HG02885 (cell line): ENCODE data around the gene SMAD7.

Experiments
- ATAC-seq: cut with Tn5 transposase; IDR thresholded peaks from one replicate; pipeline ENCODE4 v1.9.1; 2021; ENCODE audit warnings: mild to moderate bottlenecking; ENCODE audit not compliant: unreplicated experiment, poor library complexity

SMAD7 gene

DNA sequence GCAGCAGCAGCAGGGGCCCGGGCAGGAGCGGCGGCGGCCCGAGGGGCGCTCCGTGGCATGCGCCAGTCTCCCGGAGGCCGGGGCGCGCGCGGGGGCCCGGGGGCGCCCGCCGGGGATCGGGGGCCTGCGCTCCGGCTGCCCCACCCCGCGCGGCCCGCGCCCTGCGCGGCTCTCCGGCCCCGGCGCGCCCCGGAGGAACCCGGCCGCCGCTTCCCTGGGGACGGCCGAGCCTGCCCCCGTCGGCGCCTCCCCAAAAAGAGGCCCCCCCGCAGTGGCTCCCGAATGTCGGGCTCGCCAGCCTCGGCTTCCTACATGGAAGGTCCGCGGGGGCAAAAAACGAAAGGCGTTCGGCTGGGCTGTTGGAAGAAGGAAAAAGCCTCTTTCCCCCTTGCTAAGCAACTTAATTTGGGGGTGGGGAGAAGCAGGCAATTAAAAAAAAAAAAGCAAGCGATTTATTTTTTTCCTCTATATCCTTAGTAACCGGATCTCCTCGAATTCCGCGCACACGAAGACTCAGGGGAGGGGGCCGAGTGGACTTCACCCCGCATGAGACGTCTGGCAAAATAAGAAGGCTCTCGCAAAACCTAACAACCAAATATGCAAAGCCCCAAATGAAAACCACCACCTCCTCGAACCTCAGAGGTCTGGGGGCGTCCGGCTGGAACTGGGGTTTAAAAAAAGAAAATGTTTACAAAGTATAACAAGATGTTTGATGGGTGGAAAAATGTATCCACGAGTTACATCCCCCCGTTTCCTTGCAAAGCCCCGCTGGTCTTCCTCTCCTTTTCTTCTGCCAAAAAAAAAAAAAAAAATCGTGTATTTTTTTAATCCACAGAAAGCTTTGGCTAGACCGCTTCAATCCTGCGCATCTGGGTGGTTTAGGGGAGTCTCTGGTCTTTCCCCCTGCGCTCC, at the start of gene SMAD7:
Gene SMAD7 (minus strand): TSS at position 430 of the 912 bp plus-strand sequence. CDS start 541 bp downstream, outside the sequence.
- no peak for ATAC-seq

GRCh38 chr18:48999569-48999968, 48.8 kb upstream of the SMAD7 start:
- no peak for ATAC-seq

GRCh38 chr18:48997985-48998831, 47.4 kb upstream of the SMAD7 start:
- no peak for ATAC-seq

GRCh38 chr18:48997681-48997984, 46.9 kb upstream of the SMAD7 start:
- no peak for ATAC-seq

- no peak for ATAC-seq
These were observed 46.2 kb upstream of the SMAD7 start for GRCh38 chr18:48996901-48997463.

DNA sequence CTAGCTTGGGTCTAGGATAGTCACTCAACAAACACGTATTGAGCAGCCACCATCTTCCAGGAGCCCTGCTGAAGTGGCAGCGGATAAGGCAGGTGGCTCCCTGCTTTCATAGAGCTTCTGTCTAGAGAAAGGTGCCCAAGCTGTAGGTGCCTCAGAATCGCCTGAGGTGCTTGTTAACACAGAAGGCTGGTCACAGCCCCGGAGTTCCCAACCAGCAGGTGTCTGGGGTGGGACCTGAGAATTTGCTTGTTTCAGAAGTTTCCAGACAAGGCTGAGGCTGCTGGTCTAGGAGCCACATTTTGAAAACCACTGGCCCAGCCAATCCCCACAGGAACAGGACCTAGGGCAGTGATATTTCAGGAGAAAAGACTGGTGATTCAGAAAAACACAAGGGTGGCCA, 45.3 kb upstream of the SMAD7 start:
- ATAC-seq, result no peak

DNA sequence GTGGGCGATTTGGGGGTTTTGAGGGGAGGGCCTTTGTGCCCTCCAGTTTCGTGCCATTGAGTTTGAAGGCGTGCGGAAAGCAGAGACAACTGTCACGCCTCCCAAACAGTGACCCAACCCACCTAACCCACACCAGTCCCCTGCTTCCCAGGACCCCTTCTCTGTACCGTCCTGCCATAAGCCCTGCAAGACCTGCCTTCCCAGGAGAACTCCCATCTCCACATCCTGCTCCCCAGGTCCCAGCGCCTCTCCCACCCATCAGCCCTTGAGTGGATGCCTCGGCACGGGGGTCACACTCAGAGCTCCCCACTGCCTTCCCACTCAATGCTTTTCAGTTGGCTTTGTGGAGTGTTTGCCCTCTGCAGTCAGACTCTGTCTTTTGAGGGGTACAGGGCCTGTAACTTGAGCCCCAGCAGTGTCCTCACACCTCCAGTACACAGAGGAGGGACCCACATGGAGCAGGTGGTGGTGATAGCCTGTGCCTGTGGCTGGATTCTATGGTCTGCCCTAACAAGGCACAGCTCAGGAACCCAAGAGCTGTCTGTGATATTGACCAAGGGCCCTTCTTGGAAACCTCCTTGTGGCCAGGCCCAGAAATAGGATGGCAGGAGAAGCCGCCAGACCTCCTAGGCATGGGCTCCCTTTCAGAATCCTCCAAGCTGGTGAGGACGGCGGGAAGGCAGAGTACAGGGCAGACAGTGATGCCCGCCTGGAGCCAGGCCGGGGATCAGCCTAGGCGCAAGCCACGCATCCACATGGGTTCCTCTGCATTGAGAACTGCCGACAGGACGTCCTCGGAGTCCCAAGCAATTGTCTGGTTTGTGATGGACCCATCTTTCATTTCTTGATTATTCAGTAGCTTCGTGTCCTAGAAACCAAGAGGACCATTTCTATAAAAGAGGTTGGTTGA, 44.4 kb upstream of the SMAD7 start:
- no peak for ATAC-seq

DNA sequence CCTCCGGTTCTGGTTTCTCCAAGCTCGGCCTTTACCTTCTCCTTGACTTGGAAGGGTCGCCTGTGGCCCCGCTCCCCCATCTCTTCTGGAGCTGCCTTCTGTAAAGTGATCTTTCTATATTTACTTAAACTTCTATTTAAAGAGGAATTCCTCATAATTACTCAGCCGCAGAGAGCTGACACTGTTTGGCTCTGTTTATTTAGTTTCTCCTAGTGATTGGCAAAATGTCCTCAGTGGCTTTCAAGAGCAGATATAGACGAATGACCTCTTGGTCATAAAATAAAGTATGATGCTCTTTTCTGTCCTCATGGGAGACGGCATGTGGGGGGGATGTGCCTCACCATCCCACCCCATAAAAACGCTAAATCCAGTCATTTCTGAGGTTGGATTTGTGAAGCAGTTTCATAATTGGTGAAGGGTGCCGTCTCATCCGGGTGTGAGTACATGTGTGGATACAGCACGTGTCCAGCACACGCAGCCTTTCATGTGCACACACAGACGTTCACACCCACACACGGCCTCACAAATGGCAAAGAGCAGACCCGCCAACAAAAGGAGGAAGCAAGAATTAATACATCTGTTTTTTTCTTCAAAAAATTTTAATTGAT, 43.4 kb upstream of the SMAD7 start:
- ATAC-seq, result no peak

- no peak for ATAC-seq
These were observed 42.8 kb upstream of the SMAD7 start for GRCh38 chr18:48993586-48993985.

- ATAC-seq, result peak; percentile 58
These were observed 42.2 kb upstream of the SMAD7 start for GRCh38 chr18:48992791-48993555.

GRCh38 chr18:48992133-48992532, 41.4 kb upstream of the SMAD7 start:
- no peak for ATAC-seq

DNA sequence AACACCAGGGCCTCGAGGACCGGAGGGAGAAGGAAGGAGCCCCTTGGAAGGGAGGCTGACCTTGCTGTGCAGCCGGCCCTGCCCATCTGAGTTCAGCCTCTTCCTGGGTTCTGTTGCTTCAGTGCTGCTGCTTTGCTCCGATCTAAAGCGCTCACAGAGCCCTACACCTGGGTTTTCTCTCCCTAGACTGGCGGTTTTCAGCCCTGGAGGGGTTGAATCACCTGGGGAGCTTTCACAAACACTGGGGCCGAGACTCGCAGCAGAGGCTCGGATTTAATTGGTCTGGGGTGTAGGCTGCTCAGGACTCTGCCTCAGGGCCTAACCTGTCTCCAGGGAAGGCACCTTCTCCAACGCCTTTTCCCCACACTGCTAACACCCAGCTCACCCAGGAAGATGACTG, 40.9 kb upstream of the SMAD7 start:
- no peak for ATAC-seq

GRCh38 chr18:48991319-48991660, 40.5 kb upstream of the SMAD7 start:
- no peak for ATAC-seq

DNA sequence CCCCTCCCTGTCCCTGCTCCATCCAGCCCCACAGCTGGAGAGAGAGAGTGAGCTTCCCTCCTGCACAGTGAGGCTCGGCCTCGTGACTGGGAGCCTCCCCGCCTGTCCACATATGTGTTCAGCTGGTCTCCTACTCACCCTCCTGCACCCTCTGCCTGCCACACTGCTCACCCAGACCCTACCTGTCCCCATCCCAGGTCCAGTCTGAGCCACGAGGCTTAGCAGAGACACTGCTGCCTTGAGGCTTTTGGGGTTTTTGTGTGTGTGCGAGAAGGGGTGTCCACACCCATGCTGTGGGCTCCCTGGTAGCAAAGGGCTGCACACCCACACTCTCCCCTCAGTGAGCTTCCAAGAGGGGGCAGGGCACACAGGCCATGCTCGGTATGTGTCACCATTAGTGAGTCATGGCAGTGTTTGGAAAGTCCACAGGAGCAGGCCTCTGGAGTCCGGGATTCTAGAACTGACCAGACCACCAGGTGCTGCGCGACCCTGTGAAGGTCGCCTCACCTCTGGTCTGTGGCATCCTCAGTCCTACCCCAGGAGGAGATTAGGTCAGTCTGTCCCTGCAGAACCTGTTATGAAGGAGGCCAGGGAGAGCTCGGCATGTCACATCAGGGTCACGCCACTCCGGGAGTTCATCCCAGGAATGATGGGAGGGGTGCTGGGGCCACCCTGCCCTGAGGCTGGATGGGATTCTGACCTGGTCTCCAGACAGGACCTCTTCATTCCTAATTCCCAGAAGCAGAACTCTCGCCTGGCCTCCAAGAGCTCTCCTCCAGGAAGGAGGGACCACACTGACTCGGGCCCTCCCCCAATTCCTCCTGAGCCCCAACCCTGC, 39.9 kb upstream of the SMAD7 start:
- ATAC-seq, result no peak

DNA sequence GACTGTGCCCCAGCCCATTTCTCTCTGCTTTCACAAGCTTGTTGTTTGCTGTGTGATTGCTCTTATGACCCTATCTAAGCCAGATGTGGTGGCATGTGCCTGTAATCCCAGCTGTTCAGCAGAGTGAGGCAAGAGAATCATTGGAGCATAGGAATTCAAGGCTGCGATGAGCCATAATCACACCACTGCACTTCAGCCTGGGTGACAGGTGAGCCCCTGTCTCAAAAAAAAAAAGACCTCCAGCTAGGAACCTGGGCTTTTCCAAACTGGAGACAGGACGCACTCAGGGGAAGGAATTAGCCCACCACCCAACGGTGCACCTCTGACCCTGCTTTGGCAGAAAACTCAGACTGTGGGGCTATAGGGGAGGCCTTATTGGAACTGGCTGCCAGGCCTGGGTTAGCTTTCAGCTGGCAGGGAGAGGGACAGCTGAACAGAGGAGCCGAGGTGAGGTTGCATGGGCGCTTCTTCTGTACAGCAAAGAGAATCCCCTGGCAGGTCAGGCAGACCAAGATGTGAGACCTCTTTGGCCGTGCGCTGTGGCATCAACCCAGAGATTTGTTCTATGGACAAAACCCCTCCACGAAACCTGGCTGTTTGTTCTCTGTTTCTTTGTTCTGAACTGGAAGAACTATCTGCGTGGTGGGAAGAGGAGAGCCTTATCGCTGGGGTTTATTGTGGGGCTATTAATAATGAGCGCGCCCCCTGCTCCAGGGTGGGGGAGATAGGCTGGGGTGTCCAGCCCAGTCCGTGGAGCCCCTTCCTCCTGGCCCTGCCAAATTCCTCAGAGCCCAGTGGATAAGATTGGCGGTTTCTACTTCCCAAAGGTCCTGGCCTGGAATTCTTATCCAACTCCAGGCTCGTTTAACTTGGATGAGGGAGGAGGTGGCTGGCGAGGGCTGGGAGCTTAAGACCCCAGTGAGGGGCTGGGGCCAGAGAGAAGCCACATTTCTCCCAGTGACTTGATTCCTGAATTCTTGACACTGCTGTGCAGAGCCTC, 38.8 kb upstream of the SMAD7 start:
- no peak for ATAC-seq

GRCh38 chr18:48988508-48989303, 37.9 kb upstream of the SMAD7 start:
- ATAC-seq, result no peak
